DND-41 (cell line): ENCODE data around the gene TPO.

Source experiments
- EZH2 ChIP-seq: IDR thresholded peaks from 3 replicates; pipeline ENCODE4 v1.6.1; 2012; ENCODE audit warnings: borderline replicate concordance, low read depth, mild to moderate bottlenecking, moderate library complexity, low read length, inconsistent platforms; ENCODE audit not compliant: severe bottlenecking
- TF ChIP-seq, protein P1 (sequence below): IDR thresholded peaks from 2 replicates; pipeline ENCODE4 v1.5.1; 2012; ENCODE audit warnings: borderline replicate concordance, low read length, moderate library complexity, mild to moderate bottlenecking; ENCODE audit not compliant: poor library complexity, severe bottlenecking; ENCODE audit errors: extremely low read depth

DNA sequence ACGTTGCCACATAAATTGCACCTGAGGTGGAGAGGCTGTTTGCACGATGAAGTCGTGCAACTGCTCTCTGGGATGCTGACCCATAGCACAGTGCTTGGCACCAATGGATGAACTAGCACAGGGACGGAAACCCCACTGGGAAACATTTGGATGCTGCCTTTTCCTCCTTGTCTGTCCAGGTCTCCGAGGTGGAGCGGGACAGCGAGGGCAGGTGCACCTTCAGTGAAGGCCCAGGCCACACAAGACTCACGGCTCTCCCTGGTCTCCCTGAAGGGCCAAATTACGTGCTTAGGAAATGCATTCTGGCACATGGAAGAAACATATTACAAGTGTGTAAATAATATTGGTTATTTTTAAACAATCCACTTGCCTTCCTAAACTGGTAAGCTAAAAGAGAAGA lies 70.3 kb downstream of the TPO start:
- TF ChIP-seq, protein P1, sequence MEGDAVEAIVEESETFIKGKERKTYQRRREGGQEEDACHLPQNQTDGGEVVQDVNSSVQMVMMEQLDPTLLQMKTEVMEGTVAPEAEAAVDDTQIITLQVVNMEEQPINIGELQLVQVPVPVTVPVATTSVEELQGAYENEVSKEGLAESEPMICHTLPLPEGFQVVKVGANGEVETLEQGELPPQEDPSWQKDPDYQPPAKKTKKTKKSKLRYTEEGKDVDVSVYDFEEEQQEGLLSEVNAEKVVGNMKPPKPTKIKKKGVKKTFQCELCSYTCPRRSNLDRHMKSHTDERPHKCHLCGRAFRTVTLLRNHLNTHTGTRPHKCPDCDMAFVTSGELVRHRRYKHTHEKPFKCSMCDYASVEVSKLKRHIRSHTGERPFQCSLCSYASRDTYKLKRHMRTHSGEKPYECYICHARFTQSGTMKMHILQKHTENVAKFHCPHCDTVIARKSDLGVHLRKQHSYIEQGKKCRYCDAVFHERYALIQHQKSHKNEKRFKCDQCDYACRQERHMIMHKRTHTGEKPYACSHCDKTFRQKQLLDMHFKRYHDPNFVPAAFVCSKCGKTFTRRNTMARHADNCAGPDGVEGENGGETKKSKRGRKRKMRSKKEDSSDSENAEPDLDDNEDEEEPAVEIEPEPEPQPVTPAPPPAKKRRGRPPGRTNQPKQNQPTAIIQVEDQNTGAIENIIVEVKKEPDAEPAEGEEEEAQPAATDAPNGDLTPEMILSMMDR, result no peak
- TF ChIP-seq EZH2, result no peak
